Kidney epithelial cell (primary cell): ENCODE measurements around the gene APOD. TPM values are rescaled to one million over a fixed set of nuclear protein-coding genes. Genes with fewer than 3 reads are reported as not detected.

ENCODE experiments used
- DNase-seq: peaks from one replicate; pipeline ENCODE4 v3.0.0-alpha.2; 2010; ENCODE audit warnings: low read depth
- H3K27me3 ChIP-seq: 2 replicates; pipeline ENCODE4 v1.6.0; 2011; ENCODE audit warnings: low read length; ENCODE audit not compliant: control insufficient read depth, insufficient read depth
- H3K36me3 ChIP-seq: 2 replicates; pipeline ENCODE4 v1.5.1; 2011; ENCODE audit warnings: low read length; ENCODE audit not compliant: control insufficient read depth, insufficient read depth
- H3K4me3 ChIP-seq: 2 replicates; pipeline ENCODE4 v1.5.1; 2011; ENCODE audit warnings: low read depth, mild to moderate bottlenecking, control low read depth, low read length
- CTCF ChIP-seq: IDR thresholded peaks from 2 replicates; pipeline ENCODE4 v1.5.1; 2011; ENCODE audit warnings: mild to moderate bottlenecking, moderate library complexity, low read length, control low read depth, inconsistent platforms; ENCODE audit not compliant: insufficient read depth, poor library complexity, severe bottlenecking
- total RNA-seq: library from RNA; depleted of rRNA; stranded (reverse); fragments of >200 nt; gene quantifications from 2 replicates; pipeline ENCODE4 v1.2.3, GENCODE V29; 2015

The APOD gene
- total RNA-seq, 1 donor from 2014 or later = not detected

DNA sequence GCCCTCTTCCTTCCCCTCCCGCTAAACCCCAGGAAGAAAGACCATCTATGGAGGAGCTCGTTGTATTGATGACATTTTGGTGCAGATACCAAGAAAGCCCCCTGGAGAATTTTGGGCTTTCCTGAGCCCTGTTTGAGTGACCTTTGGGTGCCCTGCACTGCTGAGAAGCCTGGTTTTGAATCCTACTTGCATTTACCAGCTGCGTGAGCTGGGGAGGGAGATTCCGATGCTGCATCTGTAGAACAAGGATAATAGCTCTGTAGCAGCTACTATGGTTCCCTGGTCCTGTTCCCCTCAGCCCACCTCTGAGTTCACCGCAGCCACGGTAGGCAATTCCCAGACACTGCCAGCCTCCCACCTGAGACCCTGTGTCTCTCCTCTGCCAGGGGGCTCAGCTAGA is 5.2 kb downstream of the APOD start:
- no peak overlapping the region for H3K4me3 ChIP-seq
- TF ChIP-seq CTCF = no peak
- no peak for DNase-seq
- peaks cover 2% of the 10 kb centered on the region for H3K27me3 ChIP-seq
- no peaks in the 10 kb centered on the region for H3K36me3 ChIP-seq

DNA sequence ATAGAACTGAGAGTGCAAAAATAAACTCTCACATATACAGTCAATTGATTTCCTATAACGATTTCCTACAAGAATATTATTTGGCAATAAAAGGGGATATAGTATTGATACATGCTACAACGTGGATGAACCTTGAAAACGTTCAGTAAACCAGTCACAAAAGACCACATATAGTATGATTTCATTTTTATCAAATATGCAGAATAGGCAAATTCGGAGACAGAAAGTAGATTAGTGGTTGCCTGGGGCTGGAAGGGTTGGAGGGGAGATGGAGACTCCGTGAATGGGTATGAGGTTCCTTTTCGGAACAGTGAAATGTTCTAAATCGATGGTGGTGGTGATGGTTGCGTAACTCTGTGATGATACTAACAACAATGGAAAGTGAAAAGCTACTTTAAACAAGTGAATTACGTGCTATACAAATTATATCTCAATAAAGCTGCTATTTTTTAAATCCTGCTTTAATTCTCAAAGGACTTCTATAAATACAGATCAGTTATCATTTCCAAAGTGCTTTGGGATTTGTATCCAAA is 6.0 kb downstream of the APOD start:
- no peaks in the 10 kb centered on the region for H3K36me3 ChIP-seq
- peaks cover 2% of the 10 kb centered on the region for H3K27me3 ChIP-seq
- TF ChIP-seq CTCF = no peak
- no peak for DNase-seq
- no peak overlapping the region for H3K4me3 ChIP-seq

DNA sequence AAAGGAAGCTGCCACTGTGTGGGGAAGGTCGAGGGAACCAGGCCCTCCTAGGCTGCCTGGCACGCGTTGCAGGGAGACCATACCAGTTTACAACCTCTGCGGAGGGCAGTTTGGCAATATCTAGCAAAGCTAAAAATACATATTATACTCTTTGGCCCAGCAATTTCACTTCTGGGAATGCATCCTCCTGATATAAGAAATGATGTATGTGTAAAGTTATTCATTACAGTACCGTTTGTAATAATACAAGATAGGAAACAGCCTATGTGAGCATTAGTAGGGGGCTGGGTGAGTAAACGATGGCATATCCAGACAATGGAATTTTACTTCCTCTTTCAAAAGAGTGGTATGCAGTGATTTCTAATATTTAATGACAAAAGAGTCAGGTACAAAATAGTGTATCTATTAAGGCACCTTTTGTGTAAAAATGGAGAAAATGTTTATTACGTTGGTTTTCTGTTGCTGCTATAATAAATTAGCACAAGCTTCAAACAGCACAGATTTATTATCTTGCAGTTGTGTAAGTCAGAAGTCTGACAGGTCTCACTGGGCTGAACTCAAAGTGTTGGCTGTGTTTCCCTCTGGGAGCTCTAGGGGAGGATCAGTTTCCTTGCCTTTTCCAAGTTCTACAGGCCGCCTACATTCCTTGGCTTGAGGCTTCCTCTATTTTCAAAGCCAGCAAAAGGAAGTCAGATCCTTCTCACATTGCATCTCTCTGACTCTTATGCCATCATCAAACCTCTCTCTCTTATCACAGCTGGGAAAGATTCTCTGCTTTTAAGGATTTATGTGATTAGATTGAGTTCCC is 9.0 kb downstream of the APOD start:
- TF ChIP-seq CTCF = no peak
- H3K36me3 ChIP-seq = no peaks in the 10 kb centered on the region

GRCh38 chr3:195573611-195574496 is 9.9 kb downstream of the APOD start:
- no peak overlapping the region for H3K4me3 ChIP-seq
- TF ChIP-seq CTCF = no peak
- no peaks in the 10 kb centered on the region for H3K36me3 ChIP-seq
- DNase-seq = no peak
- peaks cover 2% of the 10 kb centered on the region for H3K27me3 ChIP-seq

More for the DNA sequence above, 9.0 kb downstream of the APOD start:
- Histone ChIP-seq H3K27me3 (peaks cover 2% of the 10 kb centered on the region), H3K4me3 (no peak overlapping the region)
- no peak for DNase-seq

GRCh38 chr3:195571361-195571760 is 12.4 kb downstream of the APOD start:
- H3K4me3 ChIP-seq = no peak overlapping the region
- H3K27me3 ChIP-seq = no peaks in the 10 kb centered on the region
- DNase-seq = no peak
- no peak for TF ChIP-seq CTCF
- H3K36me3 ChIP-seq = no peaks in the 10 kb centered on the region
